WTC11 (cell line): ENCODE measurements around the gene SLC49A3. TPM values are rescaled to one million over a fixed set of nuclear protein-coding genes. Genes with fewer than 3 reads are reported as not detected.

Experiments
- ATAC-seq: fragments of 200-7000 bp; cut with Tn5 transposase; 2 replicates; pipeline ENCODE4 v1.10.0; 2021; ENCODE audit warnings: mild to moderate bottlenecking, moderate library complexity
- CTCF ChIA-PET: fragments of 300-600 bp; sonication (Branson Sonifier 250); formaldehyde crosslinking; loops from one replicate; lab custom pipeline; 2021; ENCODE audit warnings: antibody characterized with exemption; lab: Charles Lee
- POLR2A ChIA-PET: fragments of 350-600 bp; sonication (Branson Sonifier 250); formaldehyde crosslinking; loops from one replicate; lab custom pipeline; 2021; ENCODE audit warnings: antibody characterized with exemption; lab: Charles Lee
- DNase-seq: peaks from one replicate; pipeline ENCODE4 v3.0.0; 2021; ENCODE audit warnings: low spot score
- H3K27ac Mint-ChIP-seq: 2 replicates; pipeline ENCODE4 v1.8.0; 2021; ENCODE audit warnings: mixed read lengths
- H3K27me3 Mint-ChIP-seq: 2 replicates; pipeline ENCODE4 v1.8.0; 2021; ENCODE audit warnings: low read depth, mild to moderate bottlenecking, moderate library complexity, mixed read lengths
- H3K36me3 Mint-ChIP-seq: 2 replicates; pipeline ENCODE4 v1.8.0; 2021; ENCODE audit warnings: mixed read lengths
- H3K4me1 Mint-ChIP-seq: 2 replicates; pipeline ENCODE4 v1.8.0; 2022; ENCODE audit warnings: mixed read lengths
- H3K4me3 Mint-ChIP-seq: 2 replicates; pipeline ENCODE4 v1.8.0; 2021; ENCODE audit warnings: mild to moderate bottlenecking, moderate library complexity, mixed read lengths
- H3K9me3 Mint-ChIP-seq: 2 replicates; pipeline ENCODE4 v1.8.0; 2021; ENCODE audit warnings: mixed read lengths
- ARID4B ChIP-seq: sonication (generic); formaldehyde crosslinking; IDR thresholded peaks from 2 replicates; pipeline ENCODE4 v1.8.0; 2023; ENCODE audit warnings: missing genetic modification reagents, mild to moderate bottlenecking, borderline replicate concordance
- CTCF ChIP-seq: fragments of 200-600 bp; IDR thresholded peaks from 2 replicates; pipeline ENCODE4 v1.8.0; 2022; ENCODE audit warnings: antibody characterized with exemption
- ELF4 ChIP-seq: sonication (generic); formaldehyde crosslinking; IDR thresholded peaks from 2 replicates; pipeline ENCODE4 v1.8.1; 2022; ENCODE audit warnings: low read depth, mild to moderate bottlenecking, moderate library complexity, missing genetic modification reagents
- GTF2I ChIP-seq: fragments of 250-450 bp; sonication (Bioruptor Pico); conservative IDR thresholded peaks from 2 replicates; pipeline ENCODE4 v1.4.0; 2021; ENCODE audit warnings: mild to moderate bottlenecking
- PREB ChIP-seq: sonication (generic); formaldehyde crosslinking; IDR thresholded peaks from 2 replicates; pipeline ENCODE4 v1.8.1; 2022; ENCODE audit warnings: mild to moderate bottlenecking, missing genetic modification reagents, moderate library complexity, borderline replicate concordance
- total RNA-seq: library from RNA; stranded (reverse); gene quantifications from 3 replicates; pipeline ENCODE4 v1.2.3, GENCODE V29; 2021
- TF ChIP-seq, protein P1 (sequence below): sonication (generic); formaldehyde crosslinking; IDR thresholded peaks from 2 replicates; pipeline ENCODE4 v1.8.0; 2023; ENCODE audit warnings: mild to moderate bottlenecking, missing genetic modification reagents
- TF ChIP-seq, protein P2 (sequence below): fragments of 250-450 bp; sonication (Bioruptor Pico); IDR thresholded peaks from 2 replicates; pipeline ENCODE4 v1.9.0; 2021; ENCODE audit warnings: mild to moderate bottlenecking, borderline replicate concordance

Gene SLC49A3
- total RNA-seq, 1 experiment from 2014 or later: 5.8 TPM

DNA sequence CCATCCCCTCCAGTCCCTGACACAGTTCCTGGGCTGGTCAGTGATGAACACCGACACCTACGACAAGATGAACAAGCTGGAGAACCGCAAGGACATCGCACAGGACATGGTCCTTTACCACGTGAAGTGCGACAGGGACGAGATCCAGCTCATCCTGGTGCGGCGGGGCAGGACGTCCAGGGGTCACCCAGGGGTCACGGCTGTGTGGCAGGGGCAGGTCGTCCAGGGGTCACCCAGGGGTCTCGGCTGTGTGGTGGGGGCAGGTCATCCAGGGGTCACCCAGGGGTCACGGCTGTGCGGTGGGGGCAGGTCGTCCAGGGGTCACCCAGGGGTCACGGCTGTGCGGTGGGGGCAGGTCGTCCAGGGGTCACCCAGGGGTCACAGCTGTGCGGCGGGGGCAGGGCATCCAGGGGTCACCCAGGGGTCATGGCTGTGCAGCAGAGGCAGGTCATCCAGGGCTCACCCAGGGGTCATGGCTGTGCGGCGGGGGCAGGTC, 31.6 kb downstream of the SLC49A3 start:
- ChIA-PET POLR2A (no interaction called here), CTCF (interaction anchor here (1.4 kb wide), 1 partner anchor 27 kb away, joined by 3 read pairs; no protein-coding TSS in a partner anchor)
- Mint-ChIP-seq H3K27ac (no peak overlapping the region), H3K4me3 (no peak overlapping the region), H3K27me3 (0 out of 2 replicates have a peak, but pooled peaks cover 3% of the 10 kb centered on the region), H3K36me3 (peaks cover 4% of the 10 kb centered on the region), H3K4me1 (no peaks in the 10 kb centered on the region), H3K9me3 (peaks cover 9% of the 10 kb centered on the region; the same call in 1 of the 2 replicates)
- DNase-seq (no peak), ATAC-seq (no peak)
- TF ChIP-seq ARID4B (CRISPR knock-in tag): no peak
- TF ChIP-seq PREB (CRISPR knock-in tag): no peak
- no peak for TF ChIP-seq ELF4
- TF ChIP-seq, protein P1, sequence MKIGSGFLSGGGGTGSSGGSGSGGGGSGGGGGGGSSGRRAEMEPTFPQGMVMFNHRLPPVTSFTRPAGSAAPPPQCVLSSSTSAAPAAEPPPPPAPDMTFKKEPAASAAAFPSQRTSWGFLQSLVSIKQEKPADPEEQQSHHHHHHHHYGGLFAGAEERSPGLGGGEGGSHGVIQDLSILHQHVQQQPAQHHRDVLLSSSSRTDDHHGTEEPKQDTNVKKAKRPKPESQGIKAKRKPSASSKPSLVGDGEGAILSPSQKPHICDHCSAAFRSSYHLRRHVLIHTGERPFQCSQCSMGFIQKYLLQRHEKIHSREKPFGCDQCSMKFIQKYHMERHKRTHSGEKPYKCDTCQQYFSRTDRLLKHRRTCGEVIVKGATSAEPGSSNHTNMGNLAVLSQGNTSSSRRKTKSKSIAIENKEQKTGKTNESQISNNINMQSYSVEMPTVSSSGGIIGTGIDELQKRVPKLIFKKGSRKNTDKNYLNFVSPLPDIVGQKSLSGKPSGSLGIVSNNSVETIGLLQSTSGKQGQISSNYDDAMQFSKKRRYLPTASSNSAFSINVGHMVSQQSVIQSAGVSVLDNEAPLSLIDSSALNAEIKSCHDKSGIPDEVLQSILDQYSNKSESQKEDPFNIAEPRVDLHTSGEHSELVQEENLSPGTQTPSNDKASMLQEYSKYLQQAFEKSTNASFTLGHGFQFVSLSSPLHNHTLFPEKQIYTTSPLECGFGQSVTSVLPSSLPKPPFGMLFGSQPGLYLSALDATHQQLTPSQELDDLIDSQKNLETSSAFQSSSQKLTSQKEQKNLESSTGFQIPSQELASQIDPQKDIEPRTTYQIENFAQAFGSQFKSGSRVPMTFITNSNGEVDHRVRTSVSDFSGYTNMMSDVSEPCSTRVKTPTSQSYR (CRISPR knock-in tag): no peak
- no peak for TF ChIP-seq CTCF
- TF ChIP-seq, protein P2, sequence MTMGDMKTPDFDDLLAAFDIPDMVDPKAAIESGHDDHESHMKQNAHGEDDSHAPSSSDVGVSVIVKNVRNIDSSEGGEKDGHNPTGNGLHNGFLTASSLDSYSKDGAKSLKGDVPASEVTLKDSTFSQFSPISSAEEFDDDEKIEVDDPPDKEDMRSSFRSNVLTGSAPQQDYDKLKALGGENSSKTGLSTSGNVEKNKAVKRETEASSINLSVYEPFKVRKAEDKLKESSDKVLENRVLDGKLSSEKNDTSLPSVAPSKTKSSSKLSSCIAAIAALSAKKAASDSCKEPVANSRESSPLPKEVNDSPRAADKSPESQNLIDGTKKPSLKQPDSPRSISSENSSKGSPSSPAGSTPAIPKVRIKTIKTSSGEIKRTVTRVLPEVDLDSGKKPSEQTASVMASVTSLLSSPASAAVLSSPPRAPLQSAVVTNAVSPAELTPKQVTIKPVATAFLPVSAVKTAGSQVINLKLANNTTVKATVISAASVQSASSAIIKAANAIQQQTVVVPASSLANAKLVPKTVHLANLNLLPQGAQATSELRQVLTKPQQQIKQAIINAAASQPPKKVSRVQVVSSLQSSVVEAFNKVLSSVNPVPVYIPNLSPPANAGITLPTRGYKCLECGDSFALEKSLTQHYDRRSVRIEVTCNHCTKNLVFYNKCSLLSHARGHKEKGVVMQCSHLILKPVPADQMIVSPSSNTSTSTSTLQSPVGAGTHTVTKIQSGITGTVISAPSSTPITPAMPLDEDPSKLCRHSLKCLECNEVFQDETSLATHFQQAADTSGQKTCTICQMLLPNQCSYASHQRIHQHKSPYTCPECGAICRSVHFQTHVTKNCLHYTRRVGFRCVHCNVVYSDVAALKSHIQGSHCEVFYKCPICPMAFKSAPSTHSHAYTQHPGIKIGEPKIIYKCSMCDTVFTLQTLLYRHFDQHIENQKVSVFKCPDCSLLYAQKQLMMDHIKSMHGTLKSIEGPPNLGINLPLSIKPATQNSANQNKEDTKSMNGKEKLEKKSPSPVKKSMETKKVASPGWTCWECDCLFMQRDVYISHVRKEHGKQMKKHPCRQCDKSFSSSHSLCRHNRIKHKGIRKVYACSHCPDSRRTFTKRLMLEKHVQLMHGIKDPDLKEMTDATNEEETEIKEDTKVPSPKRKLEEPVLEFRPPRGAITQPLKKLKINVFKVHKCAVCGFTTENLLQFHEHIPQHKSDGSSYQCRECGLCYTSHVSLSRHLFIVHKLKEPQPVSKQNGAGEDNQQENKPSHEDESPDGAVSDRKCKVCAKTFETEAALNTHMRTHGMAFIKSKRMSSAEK (CRISPR knock-in tag): no peak
- TF ChIP-seq GTF2I (CRISPR knock-in tag): no peak
